HepG2 (cell line): ENCODE data around the gene FBF1. TPM values are rescaled to one million over a fixed set of nuclear protein-coding genes. Genes with fewer than 3 reads are reported as not detected.

Source experiments
- CENPX ChIP-seq: sonication (generic); formaldehyde crosslinking; IDR thresholded peaks from 2 replicates; pipeline ENCODE4 v1.9.0; 2021; ENCODE audit warnings: mild to moderate bottlenecking, missing genetic modification reagents, moderate library complexity
- DBP ChIP-seq: sonication (generic); formaldehyde crosslinking; IDR thresholded peaks from 2 replicates; pipeline ENCODE4 v1.4.0; 2020; ENCODE audit warnings: missing genetic modification reagents; ENCODE audit errors: not compliant biosample characterization
- HDAC6 ChIP-seq: fragments of 200-600 bp; sonication (generic); IDR thresholded peaks from 2 replicates; pipeline ENCODE4 v1.7.0; 2017; ENCODE audit warnings: mild to moderate bottlenecking, antibody characterized with exemption, low read length, low read depth
- HOXA3 ChIP-seq: sonication (generic); formaldehyde crosslinking; IDR thresholded peaks from 2 replicates; pipeline ENCODE4 v1.5.0; 2020; ENCODE audit warnings: missing genetic modification reagents
- IKZF4 ChIP-seq: sonication (generic); formaldehyde crosslinking; IDR thresholded peaks from 2 replicates; pipeline ENCODE4 v1.5.1; 2020; ENCODE audit warnings: borderline replicate concordance, mild to moderate bottlenecking, low read depth, missing genetic modification reagents; ENCODE audit errors: not compliant biosample characterization
- KMT2A ChIP-seq: sonication (generic); formaldehyde crosslinking; IDR thresholded peaks from 2 replicates; pipeline ENCODE4 v1.4.0; 2020; ENCODE audit warnings: missing genetic modification reagents
- PAXIP1 ChIP-seq: sonication (generic); formaldehyde crosslinking; conservative IDR thresholded peaks from 2 replicates; pipeline ENCODE4 v1.4.0; 2020; ENCODE audit warnings: mild to moderate bottlenecking, missing genetic modification reagents, moderate library complexity
- SSRP1 ChIP-seq: IDR thresholded peaks from 2 replicates; pipeline ENCODE4 v1.6.1; 2016; ENCODE audit warnings: control low read depth
- ZBTB42 ChIP-seq: sonication (generic); formaldehyde crosslinking; IDR thresholded peaks from 2 replicates; pipeline ENCODE4 v1.5.0; 2020; ENCODE audit warnings: mild to moderate bottlenecking, missing genetic modification reagents
- ZNF24 ChIP-seq: fragments of 450-650 bp; IDR thresholded peaks from 2 replicates; pipeline ENCODE4 v1.6.1; 2017; ENCODE audit warnings: antibody characterized with exemption, mild to moderate bottlenecking
- ZNF557 ChIP-seq: sonication (generic); formaldehyde crosslinking; IDR thresholded peaks from 2 replicates; pipeline ENCODE4 v1.4.0; 2020; ENCODE audit warnings: missing genetic modification reagents
- ZSCAN29 ChIP-seq: sonication (generic); formaldehyde crosslinking; conservative IDR thresholded peaks from 2 replicates; pipeline ENCODE4 v1.4.0; 2020; ENCODE audit warnings: mild to moderate bottlenecking, missing genetic modification reagents
- polyA plus RNA-seq, 8 experiments: library from polyadenylated mRNA; depleted of rRNA in 3 of 8; stranded (reverse) in 7 of 8; unstranded in 1 of 8; fragments of >200 nt; fragmentation: Illumina TruSeq in 4 of 8; extraction: Trizol in 4 of 8; gene quantifications; 2 replicates each; pipeline versions ENCODE4 v1.2.1 to v1.2.3, GENCODE V29; 2011 to 2016; ENCODE audit warnings: low read depth in 4 of 8, missing spikeins in 1 of 8, mixed read lengths in 1 of 8; ENCODE audit not compliant: insufficient read depth in 1 of 8
- total RNA-seq, 5 experiments: library from RNA; depleted of rRNA; stranded (reverse); fragments of >200 nt; fragmentation: Illumina TruSeq; extraction: Trizol; gene quantifications; 2 replicates each; pipeline ENCODE4 v1.2.3, GENCODE V29; 2016; ENCODE audit warnings: low read depth in 1 of 5
- TF ChIP-seq, protein P1 (sequence below): sonication (generic); formaldehyde crosslinking; IDR thresholded peaks from 2 replicates; pipeline ENCODE4 v1.5.0; 2020; ENCODE audit warnings: missing genetic modification reagents
- TF ChIP-seq, protein P2 (sequence below): sonication (generic); formaldehyde crosslinking; IDR thresholded peaks from 2 replicates; pipeline ENCODE4 v1.4.0; 2020; ENCODE audit warnings: missing genetic modification reagents, borderline replicate concordance
- TF ChIP-seq, protein P3 (sequence below): IDR thresholded peaks from 2 replicates; pipeline ENCODE4 v1.6.1; 2018; ENCODE audit warnings: missing genetic modification reagents
- TF ChIP-seq, protein P4 (sequence below): sonication (generic); formaldehyde crosslinking; IDR thresholded peaks from 2 replicates; pipeline ENCODE4 v1.8.1; 2023; ENCODE audit warnings: missing genetic modification reagents, inconsistent platforms, borderline replicate concordance

FBF1 gene
- total and polyA plus RNA-seq, 2 of the 13 experiments (the other 11 are each of a cell fraction or from before 2014, with no cell fraction given) = 2.4 to 8.1 TPM

DNA sequence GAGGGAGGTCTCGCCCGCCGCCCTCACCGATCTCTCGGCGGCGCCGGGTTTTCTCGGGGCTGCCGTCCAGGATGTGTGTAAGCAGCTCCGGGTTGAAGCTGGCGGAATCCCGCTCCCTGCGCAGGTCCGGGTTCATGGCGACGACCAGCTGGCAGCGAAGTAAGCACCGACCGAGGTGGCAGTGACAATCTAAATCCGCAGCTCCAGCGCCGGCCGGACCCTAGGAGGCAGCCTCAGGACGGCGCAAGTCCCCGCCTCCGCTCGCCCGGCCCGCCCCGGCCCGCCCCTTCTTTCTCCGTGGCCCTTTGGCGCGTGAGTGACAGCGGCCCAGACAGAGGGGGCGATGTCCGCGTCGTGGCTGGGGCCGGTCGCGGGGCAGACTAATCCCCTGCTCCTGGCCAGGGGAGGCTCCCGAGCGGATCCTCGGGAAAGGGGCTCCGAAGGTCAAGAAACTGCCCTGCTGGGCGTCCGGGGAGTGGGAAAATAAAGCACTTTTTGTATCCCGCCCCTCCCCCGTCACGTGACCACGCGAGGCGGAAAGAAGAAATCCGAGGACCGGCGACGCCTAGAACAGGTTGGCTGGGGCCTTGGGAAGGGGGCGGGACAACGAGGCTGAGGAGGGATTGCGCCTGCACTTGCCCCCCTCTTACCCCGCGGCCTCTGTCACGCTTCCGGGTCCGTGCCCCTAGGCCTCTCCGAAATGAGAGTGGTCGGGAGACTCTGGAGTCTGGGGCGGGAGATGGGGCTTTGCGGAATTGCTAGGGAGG is 38.3 kb upstream of the FBF1 start, which contains the start of the genes ACOX1 and TEN1 (continued):
- TF ChIP-seq ZSCAN29 (CRISPR knock-in tag) = peak; percentile 87
- TF ChIP-seq, protein P1, sequence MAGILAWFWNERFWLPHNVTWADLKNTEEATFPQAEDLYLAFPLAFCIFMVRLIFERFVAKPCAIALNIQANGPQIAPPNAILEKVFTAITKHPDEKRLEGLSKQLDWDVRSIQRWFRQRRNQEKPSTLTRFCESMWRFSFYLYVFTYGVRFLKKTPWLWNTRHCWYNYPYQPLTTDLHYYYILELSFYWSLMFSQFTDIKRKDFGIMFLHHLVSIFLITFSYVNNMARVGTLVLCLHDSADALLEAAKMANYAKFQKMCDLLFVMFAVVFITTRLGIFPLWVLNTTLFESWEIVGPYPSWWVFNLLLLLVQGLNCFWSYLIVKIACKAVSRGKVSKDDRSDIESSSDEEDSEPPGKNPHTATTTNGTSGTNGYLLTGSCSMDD = no peak
- TF ChIP-seq, protein P2, sequence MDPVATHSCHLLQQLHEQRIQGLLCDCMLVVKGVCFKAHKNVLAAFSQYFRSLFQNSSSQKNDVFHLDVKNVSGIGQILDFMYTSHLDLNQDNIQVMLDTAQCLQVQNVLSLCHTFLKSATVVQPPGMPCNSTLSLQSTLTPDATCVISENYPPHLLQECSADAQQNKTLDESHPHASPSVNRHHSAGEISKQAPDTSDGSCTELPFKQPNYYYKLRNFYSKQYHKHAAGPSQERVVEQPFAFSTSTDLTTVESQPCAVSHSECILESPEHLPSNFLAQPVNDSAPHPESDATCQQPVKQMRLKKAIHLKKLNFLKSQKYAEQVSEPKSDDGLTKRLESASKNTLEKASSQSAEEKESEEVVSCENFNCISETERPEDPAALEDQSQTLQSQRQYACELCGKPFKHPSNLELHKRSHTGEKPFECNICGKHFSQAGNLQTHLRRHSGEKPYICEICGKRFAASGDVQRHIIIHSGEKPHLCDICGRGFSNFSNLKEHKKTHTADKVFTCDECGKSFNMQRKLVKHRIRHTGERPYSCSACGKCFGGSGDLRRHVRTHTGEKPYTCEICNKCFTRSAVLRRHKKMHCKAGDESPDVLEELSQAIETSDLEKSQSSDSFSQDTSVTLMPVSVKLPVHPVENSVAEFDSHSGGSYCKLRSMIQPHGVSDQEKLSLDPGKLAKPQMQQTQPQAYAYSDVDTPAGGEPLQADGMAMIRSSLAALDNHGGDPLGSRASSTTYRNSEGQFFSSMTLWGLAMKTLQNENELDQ (CRISPR knock-in tag) = no peak
- TF ChIP-seq PAXIP1 (CRISPR knock-in tag) = peak; percentile 93
- TF ChIP-seq ZNF24 = no peak
- TF ChIP-seq KMT2A (CRISPR knock-in tag) = peak; percentile 76; the same call in 1 of the 2 replicates
- TF ChIP-seq SSRP1 = peak; percentile 70; the same call in 1 of the 2 replicates
- peak; percentile 25 for TF ChIP-seq IKZF4 (CRISPR knock-in tag)
- TF ChIP-seq, protein P3, sequence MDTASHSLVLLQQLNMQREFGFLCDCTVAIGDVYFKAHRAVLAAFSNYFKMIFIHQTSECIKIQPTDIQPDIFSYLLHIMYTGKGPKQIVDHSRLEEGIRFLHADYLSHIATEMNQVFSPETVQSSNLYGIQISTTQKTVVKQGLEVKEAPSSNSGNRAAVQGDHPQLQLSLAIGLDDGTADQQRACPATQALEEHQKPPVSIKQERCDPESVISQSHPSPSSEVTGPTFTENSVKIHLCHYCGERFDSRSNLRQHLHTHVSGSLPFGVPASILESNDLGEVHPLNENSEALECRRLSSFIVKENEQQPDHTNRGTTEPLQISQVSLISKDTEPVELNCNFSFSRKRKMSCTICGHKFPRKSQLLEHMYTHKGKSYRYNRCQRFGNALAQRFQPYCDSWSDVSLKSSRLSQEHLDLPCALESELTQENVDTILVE (CRISPR knock-in tag) = peak; percentile 88; the same call in 1 of the 2 replicates
- no peak for TF ChIP-seq HDAC6
- TF ChIP-seq HOXA3 = peak; percentile 82; the same call in 1 of the 2 replicates
- no peak for TF ChIP-seq CENPX (CRISPR knock-in tag)
- TF ChIP-seq DBP (CRISPR knock-in tag) = peak; percentile 89
- TF ChIP-seq, protein P4, sequence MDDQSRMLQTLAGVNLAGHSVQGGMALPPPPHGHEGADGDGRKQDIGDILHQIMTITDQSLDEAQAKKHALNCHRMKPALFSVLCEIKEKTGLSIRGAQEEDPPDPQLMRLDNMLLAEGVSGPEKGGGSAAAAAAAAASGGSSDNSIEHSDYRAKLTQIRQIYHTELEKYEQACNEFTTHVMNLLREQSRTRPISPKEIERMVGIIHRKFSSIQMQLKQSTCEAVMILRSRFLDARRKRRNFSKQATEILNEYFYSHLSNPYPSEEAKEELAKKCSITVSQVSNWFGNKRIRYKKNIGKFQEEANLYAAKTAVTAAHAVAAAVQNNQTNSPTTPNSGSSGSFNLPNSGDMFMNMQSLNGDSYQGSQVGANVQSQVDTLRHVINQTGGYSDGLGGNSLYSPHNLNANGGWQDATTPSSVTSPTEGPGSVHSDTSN = 0 out of 2 replicates have a peak, but pooled peaks have one; percentile 13
- no peak; the same call in none of the 2 replicates for TF ChIP-seq ZBTB42 (CRISPR knock-in tag)
- no peak; the same call in none of the 2 replicates for TF ChIP-seq ZNF557 (CRISPR knock-in tag)
